GM23338 (cell line): ENCODE results near the gene TERT.

Experiments
- EZH2 ChIP-seq: fragments of 200-600 bp; sonication (generic); IDR thresholded peaks from one replicate; pipeline ENCODE4 v1.8.0; 2017; ENCODE audit warnings: antibody characterized with exemption, mild to moderate bottlenecking, low read depth; ENCODE audit not compliant: unreplicated experiment
- EZH2phosphoT487 ChIP-seq: fragments of 200-600 bp; sonication (generic); IDR thresholded peaks from one replicate; pipeline ENCODE4 v1.8.1; 2018; ENCODE audit warnings: antibody characterized with exemption; ENCODE audit not compliant: unreplicated experiment
- POLR2AphosphoS5 ChIP-seq: IDR thresholded peaks from 2 replicates; pipeline ENCODE4 v1.6.1; 2016; ENCODE audit warnings: antibody characterized with exemption, low read depth
- ZNF114 ChIP-seq: fragments of 250-450 bp; sonication (Bioruptor Pico); IDR thresholded peaks from 2 replicates; pipeline ENCODE4 v1.5.0; 2020; ENCODE audit warnings: mild to moderate bottlenecking, moderate library complexity
- TF ChIP-seq, protein P1 (sequence below), 2 experiments: fragments of 200-600 bp in 1 of 2; sonication (generic) in 1 of 2; conservative IDR thresholded peaks; 2 replicates each; pipeline versions ENCODE4 v1.5.1 to v1.6.1; 2016 to 2017; ENCODE audit warnings: antibody characterized with exemption in 2 of 2, low read depth in 2 of 2, mild to moderate bottlenecking in 2 of 2, moderate library complexity in 1 of 2
- TF ChIP-seq, protein P2 (sequence below): IDR thresholded peaks from one replicate; pipeline ENCODE4 v1.6.1; 2018; ENCODE audit warnings: antibody characterized with exemption; ENCODE audit not compliant: unreplicated experiment

DNA sequence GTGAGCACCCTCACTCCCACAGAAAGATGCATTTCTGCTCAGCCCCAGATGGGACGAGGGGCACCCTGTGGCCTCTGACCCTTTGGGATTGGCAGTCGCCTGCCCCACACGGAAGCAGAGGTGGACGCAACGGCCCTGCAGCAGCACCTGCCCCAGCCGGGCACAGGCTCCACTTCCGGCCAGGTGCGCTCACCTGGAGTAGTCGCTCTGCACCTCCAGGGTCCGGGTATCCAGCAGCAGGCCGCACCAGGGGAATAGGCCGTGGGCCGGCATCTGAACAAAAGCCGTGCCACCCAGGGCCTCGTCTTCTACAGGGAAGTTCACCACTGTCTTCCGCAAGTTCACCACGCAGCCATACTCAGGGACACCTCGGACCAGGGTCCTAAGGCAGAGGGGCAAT lies 30.7 kb downstream of the TERT start:
- TF ChIP-seq, protein P1, sequence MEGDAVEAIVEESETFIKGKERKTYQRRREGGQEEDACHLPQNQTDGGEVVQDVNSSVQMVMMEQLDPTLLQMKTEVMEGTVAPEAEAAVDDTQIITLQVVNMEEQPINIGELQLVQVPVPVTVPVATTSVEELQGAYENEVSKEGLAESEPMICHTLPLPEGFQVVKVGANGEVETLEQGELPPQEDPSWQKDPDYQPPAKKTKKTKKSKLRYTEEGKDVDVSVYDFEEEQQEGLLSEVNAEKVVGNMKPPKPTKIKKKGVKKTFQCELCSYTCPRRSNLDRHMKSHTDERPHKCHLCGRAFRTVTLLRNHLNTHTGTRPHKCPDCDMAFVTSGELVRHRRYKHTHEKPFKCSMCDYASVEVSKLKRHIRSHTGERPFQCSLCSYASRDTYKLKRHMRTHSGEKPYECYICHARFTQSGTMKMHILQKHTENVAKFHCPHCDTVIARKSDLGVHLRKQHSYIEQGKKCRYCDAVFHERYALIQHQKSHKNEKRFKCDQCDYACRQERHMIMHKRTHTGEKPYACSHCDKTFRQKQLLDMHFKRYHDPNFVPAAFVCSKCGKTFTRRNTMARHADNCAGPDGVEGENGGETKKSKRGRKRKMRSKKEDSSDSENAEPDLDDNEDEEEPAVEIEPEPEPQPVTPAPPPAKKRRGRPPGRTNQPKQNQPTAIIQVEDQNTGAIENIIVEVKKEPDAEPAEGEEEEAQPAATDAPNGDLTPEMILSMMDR (conservative IDR thresholded peaks at IDR 0.05; ENCODE audit: low read depth in 2 of 2) = no peak
- TF ChIP-seq POLR2AphosphoS5 = no peak
- no peak for TF ChIP-seq EZH2phosphoT487
- no peak for TF ChIP-seq EZH2
- TF ChIP-seq, protein P2, sequence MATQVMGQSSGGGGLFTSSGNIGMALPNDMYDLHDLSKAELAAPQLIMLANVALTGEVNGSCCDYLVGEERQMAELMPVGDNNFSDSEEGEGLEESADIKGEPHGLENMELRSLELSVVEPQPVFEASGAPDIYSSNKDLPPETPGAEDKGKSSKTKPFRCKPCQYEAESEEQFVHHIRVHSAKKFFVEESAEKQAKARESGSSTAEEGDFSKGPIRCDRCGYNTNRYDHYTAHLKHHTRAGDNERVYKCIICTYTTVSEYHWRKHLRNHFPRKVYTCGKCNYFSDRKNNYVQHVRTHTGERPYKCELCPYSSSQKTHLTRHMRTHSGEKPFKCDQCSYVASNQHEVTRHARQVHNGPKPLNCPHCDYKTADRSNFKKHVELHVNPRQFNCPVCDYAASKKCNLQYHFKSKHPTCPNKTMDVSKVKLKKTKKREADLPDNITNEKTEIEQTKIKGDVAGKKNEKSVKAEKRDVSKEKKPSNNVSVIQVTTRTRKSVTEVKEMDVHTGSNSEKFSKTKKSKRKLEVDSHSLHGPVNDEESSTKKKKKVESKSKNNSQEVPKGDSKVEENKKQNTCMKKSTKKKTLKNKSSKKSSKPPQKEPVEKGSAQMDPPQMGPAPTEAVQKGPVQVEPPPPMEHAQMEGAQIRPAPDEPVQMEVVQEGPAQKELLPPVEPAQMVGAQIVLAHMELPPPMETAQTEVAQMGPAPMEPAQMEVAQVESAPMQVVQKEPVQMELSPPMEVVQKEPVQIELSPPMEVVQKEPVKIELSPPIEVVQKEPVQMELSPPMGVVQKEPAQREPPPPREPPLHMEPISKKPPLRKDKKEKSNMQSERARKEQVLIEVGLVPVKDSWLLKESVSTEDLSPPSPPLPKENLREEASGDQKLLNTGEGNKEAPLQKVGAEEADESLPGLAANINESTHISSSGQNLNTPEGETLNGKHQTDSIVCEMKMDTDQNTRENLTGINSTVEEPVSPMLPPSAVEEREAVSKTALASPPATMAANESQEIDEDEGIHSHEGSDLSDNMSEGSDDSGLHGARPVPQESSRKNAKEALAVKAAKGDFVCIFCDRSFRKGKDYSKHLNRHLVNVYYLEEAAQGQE = no peak
- no peak for TF ChIP-seq ZNF114 (CRISPR knock-in tag)
